HEK293 (cell line): ENCODE results near the gene PDZK1IP1.

Experiments used
- EGR2 ChIP-seq: fragments of 450-650 bp; formaldehyde crosslinking; IDR thresholded peaks from 2 replicates; pipeline ENCODE4 v1.5.1; 2016; ENCODE audit warnings: low read depth, missing biosample characterization, missing genetic modification characterization
- GLI2 ChIP-seq: fragments of 450-650 bp; formaldehyde crosslinking; IDR thresholded peaks from 2 replicates; pipeline ENCODE4; 2017; ENCODE audit warnings: missing biosample characterization, missing genetic modification characterization, low read depth, borderline replicate concordance
- GLIS1 ChIP-seq: fragments of 450-650 bp; formaldehyde crosslinking; IDR thresholded peaks from 2 replicates; pipeline ENCODE4 v1.5.1; 2016; ENCODE audit warnings: missing biosample characterization, missing genetic modification characterization
- GLIS2 ChIP-seq: fragments of 450-650 bp; formaldehyde crosslinking; IDR thresholded peaks from 2 replicates; pipeline ENCODE4 v1.5.1; 2016; ENCODE audit warnings: missing biosample characterization, missing genetic modification characterization
- REST ChIP-seq: fragments of 450-650 bp; formaldehyde crosslinking; IDR thresholded peaks from 2 replicates; pipeline ENCODE4 v1.5.1; 2016; ENCODE audit warnings: missing biosample characterization, missing genetic modification characterization
- ZBTB49 ChIP-seq: fragments of 450-650 bp; formaldehyde crosslinking; IDR thresholded peaks from 2 replicates; pipeline ENCODE4 v1.5.1; 2016; ENCODE audit warnings: missing biosample characterization, missing genetic modification characterization, low read depth
- ZBTB8A ChIP-seq: fragments of 450-650 bp; formaldehyde crosslinking; IDR thresholded peaks from 2 replicates; pipeline ENCODE4 v1.5.1; 2016; ENCODE audit warnings: missing biosample characterization, missing genetic modification characterization
- ZFHX2 ChIP-seq: fragments of 450-650 bp; formaldehyde crosslinking; conservative IDR thresholded peaks from 2 replicates; pipeline ENCODE4 v1.5.1; 2016; ENCODE audit warnings: missing biosample characterization, missing genetic modification characterization
- ZNF280D ChIP-seq: fragments of 450-650 bp; formaldehyde crosslinking; IDR thresholded peaks from 2 replicates; pipeline ENCODE4 v1.5.1; 2016; ENCODE audit warnings: missing biosample characterization, missing genetic modification characterization
- ZNF311 ChIP-seq: fragments of 450-650 bp; formaldehyde crosslinking; IDR thresholded peaks from 2 replicates; pipeline ENCODE4 v1.5.1; 2017; ENCODE audit warnings: missing biosample characterization, missing genetic modification characterization, borderline replicate concordance
- ZNF510 ChIP-seq: fragments of 450-650 bp; formaldehyde crosslinking; IDR thresholded peaks from 2 replicates; pipeline ENCODE4 v1.5.1; 2018; ENCODE audit warnings: mild to moderate bottlenecking, missing genetic modification characterization, missing biosample characterization; ENCODE audit not compliant: insufficient replicate concordance
- ZNF514 ChIP-seq: fragments of 450-650 bp; formaldehyde crosslinking; IDR thresholded peaks from 2 replicates; pipeline ENCODE4 v1.5.1; 2016; ENCODE audit warnings: missing biosample characterization, missing genetic modification characterization
- ZNF747 ChIP-seq: fragments of 450-650 bp; formaldehyde crosslinking; IDR thresholded peaks from 2 replicates; pipeline ENCODE4 v1.5.1; 2016; ENCODE audit warnings: missing biosample characterization, missing genetic modification characterization
- TF ChIP-seq, protein P1 (sequence below): fragments of 450-650 bp; formaldehyde crosslinking; IDR thresholded peaks from 2 replicates; pipeline ENCODE4 v1.5.1; 2016; ENCODE audit warnings: missing biosample characterization, missing genetic modification characterization
- TF ChIP-seq, protein P2 (sequence below): fragments of 450-650 bp; IDR thresholded peaks from 2 replicates; pipeline ENCODE4 v1.5.1; 2018; ENCODE audit warnings: missing biosample characterization, missing genetic modification characterization

PDZK1IP1 gene

GRCh38 chr1:47207803-47208373, 18.1 kb upstream of the PDZK1IP1 start (continued):
- TF ChIP-seq GLI2 (no peak), ZBTB49 (no peak), ZNF311 (no peak), ZNF514 (tag by site-specific recombination) (no peak), ZBTB8A (no peak), ZFHX2 (peak; percentile 27; the same call in 1 of the 2 replicates), ZNF280D (tag by site-specific recombination) (no peak), EGR2 (0 out of 2 replicates have a peak, but pooled peaks have one; percentile 25), GLIS1 (tag by site-specific recombination) (peak; percentile 16; the same call in 1 of the 2 replicates), REST (no peak), ZNF747 (tag by site-specific recombination) (no peak), ZNF510 (tag by site-specific recombination) (no peak), GLIS2 (tag by site-specific recombination) (no peak)
- TF ChIP-seq, protein P1, sequence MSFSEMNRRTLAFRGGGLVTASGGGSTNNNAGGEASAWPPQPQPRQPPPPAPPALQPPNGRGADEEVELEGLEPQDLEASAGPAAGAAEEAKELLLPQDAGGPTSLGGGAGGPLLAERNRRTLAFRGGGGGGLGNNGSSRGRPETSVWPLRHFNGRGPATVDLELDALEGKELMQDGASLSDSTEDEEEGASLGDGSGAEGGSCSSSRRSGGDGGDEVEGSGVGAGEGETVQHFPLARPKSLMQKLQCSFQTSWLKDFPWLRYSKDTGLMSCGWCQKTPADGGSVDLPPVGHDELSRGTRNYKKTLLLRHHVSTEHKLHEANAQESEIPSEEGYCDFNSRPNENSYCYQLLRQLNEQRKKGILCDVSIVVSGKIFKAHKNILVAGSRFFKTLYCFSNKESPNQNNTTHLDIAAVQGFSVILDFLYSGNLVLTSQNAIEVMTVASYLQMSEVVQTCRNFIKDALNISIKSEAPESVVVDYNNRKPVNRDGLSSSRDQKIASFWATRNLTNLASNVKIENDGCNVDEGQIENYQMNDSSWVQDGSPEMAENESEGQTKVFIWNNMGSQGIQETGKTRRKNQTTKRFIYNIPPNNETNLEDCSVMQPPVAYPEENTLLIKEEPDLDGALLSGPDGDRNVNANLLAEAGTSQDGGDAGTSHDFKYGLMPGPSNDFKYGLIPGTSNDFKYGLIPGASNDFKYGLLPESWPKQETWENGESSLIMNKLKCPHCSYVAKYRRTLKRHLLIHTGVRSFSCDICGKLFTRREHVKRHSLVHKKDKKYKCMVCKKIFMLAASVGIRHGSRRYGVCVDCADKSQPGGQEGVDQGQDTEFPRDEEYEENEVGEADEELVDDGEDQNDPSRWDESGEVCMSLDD, result no peak
- TF ChIP-seq, protein P2, sequence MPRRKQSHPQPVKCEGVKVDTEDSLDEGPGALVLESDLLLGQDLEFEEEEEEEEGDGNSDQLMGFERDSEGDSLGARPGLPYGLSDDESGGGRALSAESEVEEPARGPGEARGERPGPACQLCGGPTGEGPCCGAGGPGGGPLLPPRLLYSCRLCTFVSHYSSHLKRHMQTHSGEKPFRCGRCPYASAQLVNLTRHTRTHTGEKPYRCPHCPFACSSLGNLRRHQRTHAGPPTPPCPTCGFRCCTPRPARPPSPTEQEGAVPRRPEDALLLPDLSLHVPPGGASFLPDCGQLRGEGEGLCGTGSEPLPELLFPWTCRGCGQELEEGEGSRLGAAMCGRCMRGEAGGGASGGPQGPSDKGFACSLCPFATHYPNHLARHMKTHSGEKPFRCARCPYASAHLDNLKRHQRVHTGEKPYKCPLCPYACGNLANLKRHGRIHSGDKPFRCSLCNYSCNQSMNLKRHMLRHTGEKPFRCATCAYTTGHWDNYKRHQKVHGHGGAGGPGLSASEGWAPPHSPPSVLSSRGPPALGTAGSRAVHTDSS (tag by site-specific recombination), result no peak
